Stimulated activated CD8-positive, alpha-beta memory T cell treated with anti-CD3 and anti-CD28 coated beads, Interleukin-15, amount 100 ng/mL, for 4 hours (primary cell): ENCODE data around the gene TYW3.
"Not testable (repeated sequence)": the region's sequence is repeated elsewhere in the genome, so short reads cannot be mapped to it uniquely, and the experiment has no call there.

Source experiments
- DNase-seq, 2 donors: peaks; one replicate each; pipeline ENCODE4 v3.0.0-alpha.2; 2020; ENCODE audit warnings: low read depth in 2 of 2

Gene TYW3

GRCh38 chr1:74731399-74732052, 1.4 kb upstream of the TYW3 start:
- DNase-seq, result no peak

- not testable (repeated sequence) for DNase-seq
Observed at GRCh38 chr1:74732071-74732946, 643 bp upstream of the TYW3 start.

GRCh38 chr1:74733604-74734484, 892 bp downstream of the TYW3 start:
- no peak for DNase-seq

- no peak for DNase-seq
Observed at GRCh38 chr1:74737333-74737732, 4.4 kb downstream of the TYW3 start.

- not testable (repeated sequence) for DNase-seq
Observed at GRCh38 chr1:74740307-74740980, 7.5 kb downstream of the TYW3 start.

GRCh38 chr1:74745247-74745646, 12.3 kb downstream of the TYW3 start:
- DNase-seq, result not testable (repeated sequence)

GRCh38 chr1:74748960-74749359, 16.0 kb downstream of the TYW3 start:
- DNase-seq, result no peak

GRCh38 chr1:74753104-74753503, 20.2 kb downstream of the TYW3 start:
- no peak for DNase-seq

- DNase-seq, result no peak
Observed at GRCh38 chr1:74755475-74755874, 22.5 kb downstream of the TYW3 start.

- not testable (repeated sequence) for DNase-seq
Observed at GRCh38 chr1:74756650-74757049, 23.7 kb downstream of the TYW3 start.

GRCh38 chr1:74763807-74764206, 30.9 kb downstream of the TYW3 start:
- no peak for DNase-seq

- DNase-seq, result no peak
Observed at GRCh38 chr1:74766579-74766978, 33.6 kb downstream of the TYW3 start.

- no peak for DNase-seq
Observed at GRCh38 chr1:74767490-74767889, 34.5 kb downstream of the TYW3 start.

GRCh38 chr1:74771913-74772515, 39.1 kb downstream of the TYW3 start:
- DNase-seq, result no peak

- DNase-seq, result no peak
Observed at GRCh38 chr1:74772945-74773344, 40.0 kb downstream of the TYW3 start.

GRCh38 chr1:74773582-74773981, 40.6 kb downstream of the TYW3 start:
- no peak for DNase-seq

- DNase-seq, result no peak
Observed at GRCh38 chr1:74775735-74776134, 42.8 kb downstream of the TYW3 start.

- DNase-seq, result no peak
Observed at GRCh38 chr1:74777525-74777924, 44.6 kb downstream of the TYW3 start.

GRCh38 chr1:74779750-74780149, 46.8 kb downstream of the TYW3 start:
- DNase-seq, result no peak

GRCh38 chr1:74780594-74780993, 47.6 kb downstream of the TYW3 start:
- no peak for DNase-seq

- DNase-seq, result no peak
Observed at GRCh38 chr1:74785944-74786343, 53.0 kb downstream of the TYW3 start.
